T-cell (primary cell): ENCODE measurements around the gene RAP2A. TPM values are rescaled to one million over a fixed set of nuclear protein-coding genes. Genes with fewer than 3 reads are reported as not detected.

Experiments
- ATAC-seq, 4 experiments: fragments of 200-7000 bp in 3 of 4; fragments of 150-1000 bp in 1 of 4; cut with Tn5 transposase; replicated peaks in 1 of 4; 1 replicate in 3 of 4; 2 replicates in 1 of 4; pipeline ENCODE4 v1.10.0; 2021; ENCODE audit warnings: moderate library complexity in 3 of 4, mild to moderate bottlenecking in 2 of 4, moderate number of reproducible peaks in 1 of 4
- CTCF ChIA-PET, 2 donors: fragments of 300-600 bp; sonication (Branson Sonifier 250); formaldehyde crosslinking; loops; one replicate each; lab custom pipeline; 2022; ENCODE audit warnings: antibody characterized with exemption in 2 of 2; lab: Charles Lee
- POLR2A ChIA-PET, 2 donors: fragments of 300-600 bp; sonication (Branson Sonifier 250); formaldehyde crosslinking; loops; one replicate each; lab custom pipeline; 2022; ENCODE audit warnings: antibody characterized with exemption in 2 of 2; lab: Charles Lee
- DNase-seq, 35 experiments: peaks; one replicate each; pipeline versions ENCODE4 v3.0.0 to v3.0.0-alpha.2; 2013 to 2023
- H3K27ac ChIP-seq: one replicate; pipeline ENCODE4 v1.5.1; 2013; ENCODE audit warnings: low read length
- H3K27me3 ChIP-seq, 2 experiments: replicated peaks in 1 of 2; 1 replicate in 1 of 2; 2 replicates in 1 of 2; pipeline versions ENCODE4 v1.6.1 to v1.7.0; 2013; ENCODE audit warnings: low read length in 1 of 2, mixed read lengths in 1 of 2; ENCODE audit not compliant: control insufficient read depth in 2 of 2, insufficient read depth in 2 of 2; ENCODE audit errors: extremely low read depth in 1 of 2
- H3K36me3 ChIP-seq, 2 donors: 1 replicate in 1 of 2; 2 replicates in 1 of 2; pipeline versions ENCODE4 v1.6.1 to v1.7.0; 2013; ENCODE audit warnings: low read length in 1 of 2; ENCODE audit not compliant: control insufficient read depth in 2 of 2, insufficient read depth in 1 of 2; ENCODE audit errors: extremely low read depth in 1 of 2
- H3K4me1 ChIP-seq, 2 experiments: 1 replicate in 1 of 2; 2 replicates in 1 of 2; pipeline versions ENCODE4 v1.6.1 to v1.7.0; 2013; ENCODE audit warnings: low read length in 2 of 2, mixed read lengths in 1 of 2; ENCODE audit not compliant: insufficient read depth in 2 of 2, control insufficient read depth in 1 of 2; ENCODE audit errors: extremely low read depth in 1 of 2
- H3K4me3 ChIP-seq, 2 donors: 1 replicate in 1 of 2; 2 replicates in 1 of 2; pipeline versions ENCODE4 v1.5.1 to v1.7.0; 2013; ENCODE audit warnings: mild to moderate bottlenecking in 2 of 2, low read length in 1 of 2, moderate library complexity in 1 of 2; ENCODE audit not compliant: control insufficient read depth in 1 of 2; ENCODE audit errors: extremely low read depth in 1 of 2
- H3K9me3 ChIP-seq: 2 replicates; pipeline ENCODE4 v1.7.0; 2013
- H3K27ac Mint-ChIP-seq, 2 donors: one replicate each; pipeline ENCODE4 v1.8.0; 2020 to 2021; ENCODE audit warnings: mild to moderate bottlenecking in 2 of 2, mixed read lengths in 2 of 2
- H3K27me3 Mint-ChIP-seq, 2 donors: one replicate each; pipeline ENCODE4 v1.8.0; 2021 to 2022; ENCODE audit warnings: mixed read lengths in 2 of 2
- H3K36me3 Mint-ChIP-seq: one replicate; pipeline ENCODE4 v1.8.0; 2021; ENCODE audit warnings: mixed read lengths
- H3K4me1 Mint-ChIP-seq, 3 donors: one replicate each; pipeline ENCODE4 v1.8.0; 2020 to 2022; ENCODE audit warnings: mixed read lengths in 3 of 3, mild to moderate bottlenecking in 1 of 3
- H3K4me3 Mint-ChIP-seq, 3 donors: one replicate each; pipeline ENCODE4 v1.8.0; 2020 to 2022; ENCODE audit warnings: mild to moderate bottlenecking in 3 of 3, mixed read lengths in 3 of 3, moderate library complexity in 3 of 3
- H3K9me3 Mint-ChIP-seq, 3 donors: one replicate each; pipeline ENCODE4 v1.8.0; 2020 to 2022; ENCODE audit warnings: mixed read lengths in 3 of 3
- WGBS: methylation state at CpG from one replicate; pipeline ENCODE4 v1.1.5; 2013; ENCODE audit warnings: missing lambda C conversion rate; ENCODE audit not compliant: insufficient coverage; 5-methylcytosine and 5-hydroxymethylcytosine counted together
- total RNA-seq, 35 experiments: library from RNA in 6 of 35; stranded (reverse) in 6 of 35; fragments of 120-200 nt in 1 of 35; gene quantifications; one replicate each; pipeline versions ENCODE4 v1.2.1 to v1.2.4 and lab custom pipeline; 2013 to 2026

The RAP2A gene
- total RNA-seq: 10 to 100 TPM; 14.0 to 25.6 (median 20.2) TPM
- total RNA-seq (2013): 24.4 TPM
- total RNA-seq (lab: John Stamatoyannopoulos, UW): 19.0 to 68.0 (median 37.1) reads per million in 29 experiments

DNA sequence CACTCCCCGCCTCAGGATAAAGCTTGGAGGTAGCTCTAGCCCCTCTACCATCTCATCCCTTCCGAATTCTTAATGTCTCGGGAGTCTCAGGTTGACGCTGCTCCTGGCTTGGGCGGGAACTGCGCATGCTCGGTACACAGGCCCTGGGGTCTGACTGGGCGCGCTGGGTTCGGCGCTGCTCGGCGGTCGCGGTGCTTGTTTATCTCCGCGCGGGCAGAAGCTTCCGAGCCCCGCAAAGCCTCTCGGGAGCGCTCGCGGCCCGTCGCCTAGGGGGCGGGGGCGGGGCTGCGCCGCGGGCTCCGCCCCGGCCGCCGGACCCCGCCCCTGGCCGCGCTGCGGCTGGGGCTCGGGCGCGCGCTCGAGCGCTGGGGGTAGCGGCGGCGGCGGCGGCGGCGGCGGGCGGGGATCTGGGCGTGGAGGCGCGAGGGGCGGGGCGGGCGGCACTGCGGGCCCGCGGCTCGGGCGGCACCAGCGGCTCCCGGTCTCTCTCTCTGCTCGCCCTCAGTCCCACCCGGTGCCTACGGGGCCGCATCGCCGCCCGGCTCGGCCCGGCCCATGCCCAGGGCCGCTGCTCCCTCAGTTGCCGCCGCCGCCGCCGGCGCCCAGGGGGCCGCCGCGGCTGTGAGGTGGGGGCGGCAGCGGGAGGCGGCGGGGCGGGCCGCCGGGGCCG is at the start of gene RAP2A:
Gene RAP2A, plus strand, starts transcription at position 443 of the 670 bp plus-strand sequence. CDS start 302 bp downstream, outside the sequence.
- H3K9me3 ChIP-seq: no peaks in the 10 kb centered on the region
- CTCF ChIA-PET: interaction anchor here in 1 of 2 donors (1.2 to 2.4 kb wide), 4 partner anchors 74 to 324 kb away, joined by 3 to 14 read pairs (median 4); no protein-coding TSS in a partner anchor
- Mint-ChIP-seq H3K27ac (peak within 1 kb of the TSS; percentile 99 to 100), H3K4me3 (peak within 1 kb of the TSS; percentile 92 to 97 (median 93)), H3K36me3 (no peaks in the 10 kb centered on the region), H3K9me3 (no peaks in the 10 kb centered on the region), H3K27me3 (peaks cover 5% of the 10 kb centered on the region in 2 donors), H3K4me1 (peaks cover 31 to 35% (median 34%) of the 10 kb centered on the region in 3 donors)
- DNase-seq (peak; percentile 74 to 94 (median 88)), ATAC-seq (peak; percentile 63 to 73 (median 68))
- peaks cover 2 to 21% of the 10 kb centered on the region in 2 experiments for H3K4me1 ChIP-seq
- peak within 1 kb of the TSS; percentile 82 to 97 for H3K4me3 ChIP-seq
- H3K36me3 ChIP-seq: peaks cover 0 to 2% of the 10 kb centered on the region in 2 donors
- H3K27ac ChIP-seq: peak within 1 kb of the TSS; percentile 98
- POLR2A ChIA-PET: interaction anchor here (1.2 to 3.2 kb wide), 4 partner anchors 65 to 212 kb away, joined by 5 to 63 read pairs (median 7); partner anchors contain the start of gene MBNL2 (in 2 of the 2)
- under 1% methylated on average over 89 of the region's 94 CpGs for WGBS
- no peaks in the 10 kb centered on the region for H3K27me3 ChIP-seq

DNA sequence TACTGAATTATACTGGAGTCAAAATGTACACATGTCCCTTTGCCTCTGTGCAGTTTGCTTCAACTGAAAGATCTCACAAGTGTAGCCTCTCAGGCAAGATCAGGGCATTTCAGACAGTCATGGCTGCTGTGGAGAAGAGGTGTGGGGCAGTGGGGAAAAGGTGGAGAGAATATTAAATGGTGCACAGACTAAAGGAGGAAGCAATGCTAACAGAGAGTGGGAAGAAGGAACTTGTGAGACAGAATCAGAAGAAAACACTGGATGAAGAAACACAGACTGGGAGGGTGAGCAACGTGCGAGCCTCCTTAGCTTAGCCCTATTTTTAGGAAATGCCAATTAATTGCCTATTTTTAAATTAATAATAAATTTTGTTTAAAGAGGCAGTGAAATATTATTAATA is 49.6 kb upstream of the RAP2A start:
- Mint-ChIP-seq H3K27me3 (no peaks in the 10 kb centered on the region), H3K4me1 (peaks cover 18 to 29% (median 25%) of the 10 kb centered on the region in 3 donors), H3K36me3 (peaks cover 52% of the 10 kb centered on the region), H3K27ac (no peak overlapping the region), H3K9me3 (no peaks in the 10 kb centered on the region), H3K4me3 (no peak overlapping the region)
- CTCF ChIA-PET: no interaction called here
- no CpG with 5 or more reads among the region's 2 CpGs for WGBS
- no peaks in the 10 kb centered on the region for H3K27me3 ChIP-seq
- POLR2A ChIA-PET: no interaction called here
- peaks cover 6 to 9% of the 10 kb centered on the region in 2 experiments for H3K4me1 ChIP-seq
- no peak overlapping the region for H3K4me3 ChIP-seq
- ATAC-seq (no peak), DNase-seq (no peak)
- peaks cover 8 to 12% of the 10 kb centered on the region in 2 donors for H3K36me3 ChIP-seq
- H3K27ac ChIP-seq: no peak overlapping the region
- H3K9me3 ChIP-seq: no peaks in the 10 kb centered on the region

DNA sequence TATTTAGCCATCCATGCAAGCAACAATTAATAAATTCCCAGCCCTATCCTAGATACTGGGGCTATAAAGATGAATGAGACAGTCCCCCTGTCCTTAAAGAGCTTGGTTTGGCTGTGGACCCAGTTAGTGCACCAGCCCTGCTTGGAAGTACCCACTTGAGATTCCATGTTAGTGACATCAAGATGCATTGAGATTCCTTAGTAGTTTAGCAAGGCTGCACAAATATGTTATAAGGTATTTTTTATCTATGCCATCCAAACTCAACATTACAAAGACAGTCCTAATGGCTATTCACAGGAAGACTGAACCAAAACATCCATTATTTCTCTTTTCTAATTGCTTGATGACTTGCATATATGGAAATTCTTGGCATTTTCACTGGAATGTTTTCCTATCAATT is 48.8 kb upstream of the RAP2A start:
- Histone ChIP-seq H3K4me1 (peaks cover 6 to 9% of the 10 kb centered on the region in 2 experiments), H3K9me3 (no peaks in the 10 kb centered on the region), H3K27ac (no peak overlapping the region), H3K27me3 (no peaks in the 10 kb centered on the region), H3K4me3 (no peak overlapping the region), H3K36me3 (peaks cover 8 to 12% of the 10 kb centered on the region in 2 donors)
- no peak overlapping the region for H3K4me3 Mint-ChIP-seq
- peaks cover 45% of the 10 kb centered on the region for H3K36me3 Mint-ChIP-seq
- DNase-seq (no peak), ATAC-seq (no peak)
- POLR2A ChIA-PET: no interaction called here
- H3K9me3 Mint-ChIP-seq: no peaks in the 10 kb centered on the region
- H3K27ac Mint-ChIP-seq: no peak overlapping the region
- no peaks in the 10 kb centered on the region for H3K27me3 Mint-ChIP-seq
- peaks cover 18 to 29% (median 25%) of the 10 kb centered on the region in 3 donors for H3K4me1 Mint-ChIP-seq
- CTCF ChIA-PET: no interaction called here

DNA sequence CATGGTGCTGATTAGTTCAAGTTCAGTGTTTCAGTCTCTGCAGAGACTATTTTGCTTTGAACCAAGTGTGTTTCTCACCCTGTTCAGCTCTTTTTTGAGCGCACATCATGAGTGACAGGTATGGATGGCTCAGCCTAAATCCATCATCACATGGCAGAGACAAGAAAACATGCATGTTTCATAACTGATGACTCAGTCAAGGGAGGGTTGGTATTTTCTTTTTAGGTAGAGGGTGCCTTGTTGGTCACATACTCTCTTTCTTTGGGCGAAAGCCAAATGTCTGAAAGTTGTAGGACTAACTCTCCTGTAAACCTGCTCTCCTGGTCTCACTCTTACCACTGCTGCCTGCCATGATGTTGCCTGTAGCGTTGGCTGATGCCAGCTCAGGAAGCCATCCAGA is 48.1 kb upstream of the RAP2A start:
- Histone ChIP-seq H3K27ac (no peak overlapping the region), H3K4me1 (peaks cover 6 to 9% of the 10 kb centered on the region in 2 experiments), H3K36me3 (peaks cover 8 to 12% of the 10 kb centered on the region in 2 donors), H3K4me3 (no peak overlapping the region), H3K9me3 (no peaks in the 10 kb centered on the region), H3K27me3 (no peaks in the 10 kb centered on the region)
- peaks cover 38% of the 10 kb centered on the region for H3K36me3 Mint-ChIP-seq
- WGBS: no CpG with 5 or more reads among the region's 3 CpGs
- no peak overlapping the region for H3K4me3 Mint-ChIP-seq
- DNase-seq: no peak
- no peak for ATAC-seq
- no peaks in the 10 kb centered on the region for H3K9me3 Mint-ChIP-seq
- H3K27ac Mint-ChIP-seq: no peak overlapping the region
- H3K4me1 Mint-ChIP-seq: peaks cover 18 to 29% (median 25%) of the 10 kb centered on the region in 3 donors
- POLR2A ChIA-PET: no interaction called here
- CTCF ChIA-PET: interaction anchor here in 1 of 2 donors (0.7 kb wide), 1 partner anchor 16 kb away, joined by 3 read pairs; no protein-coding TSS in a partner anchor
- no peaks in the 10 kb centered on the region for H3K27me3 Mint-ChIP-seq

DNA sequence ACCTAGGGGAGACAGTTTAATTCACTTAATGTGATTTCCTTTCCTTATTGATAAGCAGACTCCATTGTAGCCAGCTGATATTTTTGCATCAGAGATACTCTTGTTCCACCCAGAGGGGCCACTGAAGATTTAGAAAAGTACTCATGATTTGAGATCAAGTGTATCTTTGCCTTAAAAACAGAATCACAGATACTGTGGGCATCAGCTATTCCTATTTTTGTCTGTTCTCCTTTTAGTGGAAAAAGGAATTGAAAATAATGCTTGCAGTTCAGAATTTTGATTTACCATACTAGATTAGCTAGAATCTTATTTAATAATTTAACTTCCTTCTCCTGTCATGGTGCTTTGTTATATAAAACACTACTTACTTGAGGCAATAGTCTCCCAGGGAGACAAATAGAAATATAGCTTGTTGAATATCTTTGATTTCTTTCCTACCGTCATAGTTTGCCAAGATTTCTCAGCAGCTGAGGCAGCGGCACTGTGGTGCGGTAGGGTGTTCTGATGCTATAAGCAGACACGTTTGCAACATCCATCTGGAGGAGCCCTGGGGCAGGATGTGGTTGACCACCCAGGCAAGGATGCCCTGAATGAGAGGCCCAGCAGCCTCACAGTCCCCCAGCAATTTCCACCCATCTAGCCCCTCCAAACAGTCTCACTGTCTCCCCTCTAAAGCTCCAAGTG is 47.0 kb upstream of the RAP2A start:
- 67% methylated on average over 3 of the region's 4 CpGs for WGBS
- peaks cover 8 to 18% of the 10 kb centered on the region in 2 donors for H3K36me3 ChIP-seq
- Mint-ChIP-seq H3K9me3 (no peaks in the 10 kb centered on the region), H3K4me1 (peaks cover 18 to 29% (median 25%) of the 10 kb centered on the region in 3 donors), H3K4me3 (no peak overlapping the region), H3K36me3 (peaks cover 39% of the 10 kb centered on the region), H3K27ac (no peak overlapping the region), H3K27me3 (no peaks in the 10 kb centered on the region)
- no peak overlapping the region for H3K4me3 ChIP-seq
- CTCF ChIA-PET: no interaction called here
- POLR2A ChIA-PET: interaction anchor here in 1 of 2 donors (0.6 kb wide), 1 partner anchor 1730 kb away, joined by 3 read pairs; no protein-coding TSS in a partner anchor
- H3K27ac ChIP-seq: no peak overlapping the region
- ATAC-seq (peak in 2 of 4 experiments; percentile 48 to 70), DNase-seq (peak in 17 of 35 experiments; percentile 0 to 30 (median 8))
- H3K27me3 ChIP-seq: no peaks in the 10 kb centered on the region
- H3K4me1 ChIP-seq: peaks cover 6 to 9% of the 10 kb centered on the region in 2 experiments
- no peaks in the 10 kb centered on the region for H3K9me3 ChIP-seq

DNA sequence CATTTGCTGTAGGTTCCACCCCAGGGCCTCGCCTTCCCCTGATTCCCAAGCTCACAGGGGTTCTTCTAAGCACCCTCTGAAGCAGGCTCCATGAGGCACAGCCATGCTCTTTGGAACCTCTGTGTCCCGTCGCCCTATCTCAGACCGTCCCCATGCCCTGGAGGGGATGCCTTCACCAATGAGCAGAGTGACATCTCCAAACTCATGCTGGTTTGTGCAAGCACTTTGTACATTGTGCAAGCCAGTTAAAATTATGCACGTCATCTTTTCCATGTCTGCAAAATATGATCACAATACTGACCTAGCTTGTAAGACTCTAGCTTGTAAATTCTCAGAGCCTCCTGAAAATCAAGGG is 46.5 kb upstream of the RAP2A start:
- Histone ChIP-seq H3K36me3 (peaks cover 5 to 16% of the 10 kb centered on the region in 2 donors), H3K9me3 (no peaks in the 10 kb centered on the region), H3K27me3 (no peaks in the 10 kb centered on the region), H3K4me3 (no peak overlapping the region), H3K4me1 (peaks cover 6 to 9% of the 10 kb centered on the region in 2 experiments), H3K27ac (no peak overlapping the region)
- Mint-ChIP-seq H3K4me3 (no peak overlapping the region), H3K9me3 (no peaks in the 10 kb centered on the region), H3K36me3 (peaks cover 35% of the 10 kb centered on the region), H3K27me3 (no peaks in the 10 kb centered on the region), H3K4me1 (peaks cover 18 to 29% (median 25%) of the 10 kb centered on the region in 3 donors), H3K27ac (no peak overlapping the region)
- DNase-seq (no peak), ATAC-seq (no peak)
- ChIA-PET CTCF (no interaction called here), POLR2A (interaction anchor here in 1 of 2 donors (0.5 kb wide), 1 partner anchor 11 kb away, joined by 4 read pairs; no protein-coding TSS in a partner anchor)
- 93% methylated on average over 4 of the region's 5 CpGs for WGBS
